ENCODE data around the gene C1QTNF4. TPM values are rescaled to one million over a fixed set of nuclear protein-coding genes. Genes with fewer than 3 reads are reported as not detected.
A peak's percentile ranks its signal among the peaks of the same experiment; 100 is the strongest.

The C1QTNF4 gene
- total RNA-seq, 1 experiment from 2014 or later: 5.7 TPM

DNA sequence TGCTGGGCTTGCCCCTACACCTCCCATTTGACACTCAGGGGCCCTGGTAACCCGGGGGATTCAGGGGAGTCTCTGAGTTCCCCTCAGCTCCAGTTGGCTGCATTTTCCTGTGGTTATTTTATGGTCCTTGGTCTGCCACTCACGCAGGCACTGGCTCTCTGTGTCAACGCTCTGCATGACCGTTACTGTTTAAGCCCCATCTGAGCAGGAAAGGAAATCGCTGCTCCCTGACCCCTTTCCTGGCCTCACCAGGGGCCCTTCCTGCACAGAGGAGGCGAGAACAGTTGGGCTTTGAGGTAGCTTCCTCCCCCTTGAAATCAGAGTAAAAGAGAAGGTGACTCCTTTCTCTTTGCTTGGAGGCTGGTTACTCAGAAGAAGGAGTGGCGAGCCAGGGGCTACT is 2.4 kb downstream of the C1QTNF4 start:
- peaks cover 10% of the 10 kb centered on the region; the same call in 1 of the 2 replicates for H3K27me3 ChIP-seq (ENCODE audit: insufficient read depth, low read length)

More for the DNA sequence above, 2.4 kb downstream of the C1QTNF4 start:
- H3K27ac ChIP-seq (ENCODE audit: insufficient read length, low read depth, low read length): no peak overlapping the region
- H3K27ac Mint-ChIP-seq: peak overlapping the region in 1 of 3 experiments; percentile 27; a peak in 1 of 7 replicates
- peak overlapping the region in 1 of 2 experiments; percentile 93; a peak in 3 of 5 replicates for H3K4me3 Mint-ChIP-seq
- H2BK15ac ChIP-seq (ENCODE audit: low read depth, low read length): no peak overlapping the region
- no peaks in the 10 kb centered on the region for H3K9me3 ChIP-seq (ENCODE audit: control insufficient read depth, low read depth, low read length)
- WGBS (ENCODE audit: extremely low coverage, insufficient read length, low lambda C conversion rate): no CpG with 5 or more reads among the region's 7 CpGs
- no peaks in the 10 kb centered on the region for H3K79me1 ChIP-seq (ENCODE audit: insufficient read depth, low read depth, low read length, poor library complexity, severe bottlenecking)
- no peaks in the 10 kb centered on the region for H3K79me2 ChIP-seq (ENCODE audit: insufficient read depth, low read length)
- H3K9me3 Mint-ChIP-seq: no peaks in the 10 kb centered on the region; a peak in 1 of 5 replicates
- peaks cover 41% of the 10 kb centered on the region for H3K27me3 Mint-ChIP-seq (ENCODE audit: low read depth)
- TF ChIP-seq, protein P1, sequence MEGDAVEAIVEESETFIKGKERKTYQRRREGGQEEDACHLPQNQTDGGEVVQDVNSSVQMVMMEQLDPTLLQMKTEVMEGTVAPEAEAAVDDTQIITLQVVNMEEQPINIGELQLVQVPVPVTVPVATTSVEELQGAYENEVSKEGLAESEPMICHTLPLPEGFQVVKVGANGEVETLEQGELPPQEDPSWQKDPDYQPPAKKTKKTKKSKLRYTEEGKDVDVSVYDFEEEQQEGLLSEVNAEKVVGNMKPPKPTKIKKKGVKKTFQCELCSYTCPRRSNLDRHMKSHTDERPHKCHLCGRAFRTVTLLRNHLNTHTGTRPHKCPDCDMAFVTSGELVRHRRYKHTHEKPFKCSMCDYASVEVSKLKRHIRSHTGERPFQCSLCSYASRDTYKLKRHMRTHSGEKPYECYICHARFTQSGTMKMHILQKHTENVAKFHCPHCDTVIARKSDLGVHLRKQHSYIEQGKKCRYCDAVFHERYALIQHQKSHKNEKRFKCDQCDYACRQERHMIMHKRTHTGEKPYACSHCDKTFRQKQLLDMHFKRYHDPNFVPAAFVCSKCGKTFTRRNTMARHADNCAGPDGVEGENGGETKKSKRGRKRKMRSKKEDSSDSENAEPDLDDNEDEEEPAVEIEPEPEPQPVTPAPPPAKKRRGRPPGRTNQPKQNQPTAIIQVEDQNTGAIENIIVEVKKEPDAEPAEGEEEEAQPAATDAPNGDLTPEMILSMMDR (conservative IDR thresholded peaks at IDR 0.05): no peak
- H3K23ac ChIP-seq (ENCODE audit: insufficient read length, low read depth, low read length): no peak overlapping the region
- no peak overlapping the region for H2BK120ac ChIP-seq (ENCODE audit: low read depth, low read length, poor library complexity, severe bottlenecking)
- no peak overlapping the region for H2BK5ac ChIP-seq (ENCODE audit: insufficient read length, low read length)
- DNase-seq: no peak
- H4K20me1 ChIP-seq (ENCODE audit: control insufficient read depth, insufficient read depth, insufficient read length): no peaks in the 10 kb centered on the region
- no peak overlapping the region for H2BK20ac ChIP-seq (ENCODE audit: low read depth, low read length, poor library complexity, severe bottlenecking)
- H2AFZ ChIP-seq (ENCODE audit: low read length): no peak overlapping the region
- H3K18ac ChIP-seq (ENCODE audit: insufficient read length, low read depth, low read length): no peak overlapping the region
- H3K23me2 ChIP-seq (ENCODE audit: insufficient read length, low read depth, low read length, poor library complexity, severe bottlenecking): peaks cover 13% of the 10 kb centered on the region
- no peak overlapping the region for H3T11ph ChIP-seq (ENCODE audit: low read length)
- H3K4me1 ChIP-seq (ENCODE audit: insufficient read depth, low read length): no peaks in the 10 kb centered on the region
- no peak overlapping the region for H4K91ac ChIP-seq (ENCODE audit: insufficient read length, low read depth, low read length)
- H4K5ac ChIP-seq (ENCODE audit: insufficient read length, low read depth, low read length): no peak overlapping the region
- no peak overlapping the region for H2AK5ac ChIP-seq (ENCODE audit: insufficient read length, low read length)
- no peak overlapping the region for H3K9ac ChIP-seq (ENCODE audit: extremely low read depth, insufficient read length, low read length)
- H3K36me3 Mint-ChIP-seq (ENCODE audit: insufficient read depth in 1 of 3, low read depth in 3 of 3): no peaks in the 10 kb centered on the region
- H3K14ac ChIP-seq (ENCODE audit: insufficient read depth, low read length): no peak overlapping the region
- no peak overlapping the region for H3K4me2 ChIP-seq (ENCODE audit: insufficient read depth, insufficient read length, low read length)
- peaks cover 14 to 22% of the 10 kb centered on the region in 2 experiments for H3K4me1 Mint-ChIP-seq
- no peak overlapping the region for H2BK12ac ChIP-seq (ENCODE audit: insufficient read length, low read depth, low read length)
- no peak overlapping the region for H3K4ac ChIP-seq (ENCODE audit: low read depth, low read length)
- H3K56ac ChIP-seq (ENCODE audit: insufficient read length, low read depth, low read length): no peak overlapping the region
- no peak overlapping the region for H4K8ac ChIP-seq (replicated peaks; ENCODE audit: insufficient read length, low read depth, low read length)

All from H9 (cell line).